ENCODE measurements around the gene AHNAK. TPM values are rescaled to one million over a fixed set of nuclear protein-coding genes. Genes with fewer than 3 reads are reported as not detected.
"Not testable (repeated sequence)": the region's sequence is repeated elsewhere in the genome, so short reads cannot be mapped to it uniquely, and the experiment has no call there.

AHNAK gene
- total RNA-seq, 1 donor from 2014 or later: 27.2 TPM

GRCh38 chr11:62574363-62575071, 27.9 kb upstream of the AHNAK start:
- H3K36me3 Mint-ChIP-seq (ENCODE audit: insufficient read depth): peaks cover 27% of the 10 kb centered on the region
- H3K9me3 Mint-ChIP-seq (ENCODE audit: low read depth): no peaks in the 10 kb centered on the region
- H3K27me3 Mint-ChIP-seq: no peaks in the 10 kb centered on the region
- peaks cover 33% of the 10 kb centered on the region for H3K4me1 Mint-ChIP-seq (ENCODE audit: low read depth)
- TF ChIP-seq CTCF (IDR thresholded peaks at IDR 0.05; ENCODE audit: unreplicated experiment): no peak
- H3K27ac Mint-ChIP-seq: peak overlapping the region; percentile 99
- DNase-seq (ENCODE audit: low spot score, unreplicated experiment): no peak
- H3K4me3 Mint-ChIP-seq (ENCODE audit: low read depth): peak overlapping the region; percentile 99

- H3K9me3 Mint-ChIP-seq (ENCODE audit: low read depth): no peaks in the 10 kb centered on the region
- no peaks in the 10 kb centered on the region for H3K27me3 Mint-ChIP-seq
- H3K36me3 Mint-ChIP-seq (ENCODE audit: insufficient read depth): peaks cover 27% of the 10 kb centered on the region
- no peak for TF ChIP-seq CTCF (IDR thresholded peaks at IDR 0.05; ENCODE audit: unreplicated experiment)
- peak within 1 kb of the TSS; percentile 99 for H3K4me3 Mint-ChIP-seq (ENCODE audit: low read depth)
- DNase-seq (ENCODE audit: low spot score, unreplicated experiment): peak; percentile 95
- peaks cover 33% of the 10 kb centered on the region for H3K4me1 Mint-ChIP-seq (ENCODE audit: low read depth)
- peak within 1 kb of the TSS; percentile 99 for H3K27ac Mint-ChIP-seq
Measured at GRCh38 chr11:62573592-62574362, 27.2 kb upstream of the AHNAK start, which contains the start of gene EEF1G. Gene EEF1G, minus strand, starts transcription at chr11:62573891. Its CDS starts 49 bp downstream, at chr11:62573842.

GRCh38 chr11:62573006-62573591, 26.5 kb upstream of the AHNAK start:
- DNase-seq (ENCODE audit: low spot score, unreplicated experiment): no peak
- Mint-ChIP-seq H3K36me3 (ENCODE audit: insufficient read depth) (peaks cover 29% of the 10 kb centered on the region), H3K27me3 (no peaks in the 10 kb centered on the region), H3K27ac (peak overlapping the region; percentile 99), H3K4me3 (ENCODE audit: low read depth) (peak overlapping the region; percentile 99), H3K9me3 (ENCODE audit: low read depth) (no peaks in the 10 kb centered on the region), H3K4me1 (ENCODE audit: low read depth) (peaks cover 33% of the 10 kb centered on the region)
- no peak for TF ChIP-seq CTCF (IDR thresholded peaks at IDR 0.05; ENCODE audit: unreplicated experiment)

GRCh38 chr11:62572431-62572830, 25.8 kb upstream of the AHNAK start:
- Mint-ChIP-seq H3K4me1 (ENCODE audit: low read depth) (peaks cover 33% of the 10 kb centered on the region), H3K36me3 (ENCODE audit: insufficient read depth) (peaks cover 31% of the 10 kb centered on the region), H3K27me3 (no peaks in the 10 kb centered on the region), H3K4me3 (ENCODE audit: low read depth) (peak overlapping the region; percentile 99), H3K9me3 (ENCODE audit: low read depth) (no peaks in the 10 kb centered on the region), H3K27ac (peak overlapping the region; percentile 99)
- DNase-seq (ENCODE audit: low spot score, unreplicated experiment): no peak
- TF ChIP-seq CTCF (IDR thresholded peaks at IDR 0.05; ENCODE audit: unreplicated experiment): no peak

GRCh38 chr11:62571493-62571892, 24.9 kb upstream of the AHNAK start:
- H3K27me3 Mint-ChIP-seq; H3K9me3 Mint-ChIP-seq (ENCODE audit: low read depth); DNase-seq (ENCODE audit: low spot score, unreplicated experiment): not testable (repeated sequence)
- Mint-ChIP-seq H3K36me3 (ENCODE audit: insufficient read depth) (peaks cover 36% of the 10 kb centered on the region), H3K4me1 (ENCODE audit: low read depth) (peaks cover 41% of the 10 kb centered on the region), H3K4me3 (ENCODE audit: low read depth) (peak overlapping the region; percentile 1), H3K27ac (peak overlapping the region; percentile 69)

GRCh38 chr11:62570903-62571302, 24.3 kb upstream of the AHNAK start:
- peak overlapping the region; percentile 87 for H3K27ac Mint-ChIP-seq
- peaks cover 47% of the 10 kb centered on the region for H3K4me1 Mint-ChIP-seq (ENCODE audit: low read depth)
- not testable (repeated sequence) for H3K27me3 Mint-ChIP-seq; H3K9me3 Mint-ChIP-seq (ENCODE audit: low read depth); DNase-seq (ENCODE audit: low spot score, unreplicated experiment)
- H3K4me3 Mint-ChIP-seq (ENCODE audit: low read depth): peak overlapping the region; percentile 8
- peaks cover 39% of the 10 kb centered on the region for H3K36me3 Mint-ChIP-seq (ENCODE audit: insufficient read depth)

Measured in progenitor cell of endocrine pancreas (in vitro differentiated cells).